Activated CD8-positive, alpha-beta memory T cell treated with anti-CD3 and anti-CD28 coated beads for 36 hours (primary cell): Measurements from ENCODE around the gene SPACA1. TPM values are rescaled to one million over a fixed set of nuclear protein-coding genes. Genes with fewer than 3 reads are reported as not detected.
"Not testable (repeated sequence)": the region's sequence is repeated elsewhere in the genome, so short reads cannot be mapped to it uniquely, and the experiment has no call there.

ENCODE experiments used
- CTCF ChIA-PET: fragments of 350-600 bp; sonication (Branson Sonifier 250); formaldehyde crosslinking; loops from one replicate; lab custom pipeline; 2021; ENCODE audit warnings: antibody characterized with exemption; lab: Charles Lee
- POLR2A ChIA-PET: fragments of 350-600 bp; sonication (Branson Sonifier 250); formaldehyde crosslinking; loops from one replicate; lab custom pipeline; 2021; ENCODE audit warnings: antibody characterized with exemption; lab: Charles Lee
- total RNA-seq, 2 experiments: library from RNA; stranded (reverse); gene quantifications; one replicate each; pipeline ENCODE4 v1.2.3, GENCODE V29; 2021

The SPACA1 gene
- not detected for total RNA-seq

- ChIA-PET CTCF (no interaction called here), POLR2A (no interaction called here)
Observed at GRCh38 chr6:88047510-88048150, at the start of gene SPACA1. Gene SPACA1 (plus strand): TSS chr6:88047841. CDS start chr6:88047906, 65 bp downstream.

GRCh38 chr6:88000713-88001112 is 46.9 kb upstream of the SPACA1 start:
- CTCF ChIA-PET: no interaction called here

GRCh38 chr6:88001279-88001678 is 46.4 kb upstream of the SPACA1 start:
- POLR2A ChIA-PET: not testable (repeated sequence)
- CTCF ChIA-PET: interaction anchor here (0.7 kb wide), 1 partner anchor 16 kb away, joined by 3 read pairs; no protein-coding TSS in a partner anchor

More at GRCh38 chr6:88000713-88001112, 46.9 kb upstream of the SPACA1 start:
- POLR2A ChIA-PET: no interaction called here

- POLR2A ChIA-PET: no interaction called here
- CTCF ChIA-PET: no interaction called here
Observed at GRCh38 chr6:88004707-88005106, 42.9 kb upstream of the SPACA1 start.

- ChIA-PET POLR2A (no interaction called here), CTCF (no interaction called here)
Observed at GRCh38 chr6:88006557-88006956, 41.1 kb upstream of the SPACA1 start.

GRCh38 chr6:88008411-88008810 is 39.2 kb upstream of the SPACA1 start:
- ChIA-PET CTCF (no interaction called here), POLR2A (no interaction called here)

- POLR2A ChIA-PET: no interaction called here
- CTCF ChIA-PET: no interaction called here
Observed at GRCh38 chr6:88008831-88009231, 38.8 kb upstream of the SPACA1 start.

- POLR2A ChIA-PET: no interaction called here
- CTCF ChIA-PET: no interaction called here
Observed at GRCh38 chr6:88013015-88013414, 34.6 kb upstream of the SPACA1 start.

- ChIA-PET POLR2A (no interaction called here), CTCF (no interaction called here)
Observed at GRCh38 chr6:88013554-88013953, 34.1 kb upstream of the SPACA1 start.

- CTCF ChIA-PET: no interaction called here
- POLR2A ChIA-PET: no interaction called here
Observed at GRCh38 chr6:88020439-88020838, 27.2 kb upstream of the SPACA1 start.

GRCh38 chr6:88024696-88025095 is 22.9 kb upstream of the SPACA1 start:
- ChIA-PET CTCF (no interaction called here), POLR2A (no interaction called here)

- POLR2A ChIA-PET: no interaction called here
- CTCF ChIA-PET: interaction anchor here (0.6 kb wide), 1 partner anchor 306 kb away, joined by 3 read pairs; no protein-coding TSS in a partner anchor
Observed at GRCh38 chr6:88031550-88031949, 16.1 kb upstream of the SPACA1 start.

- ChIA-PET CTCF (no interaction called here), POLR2A (no interaction called here)
Observed at GRCh38 chr6:88044530-88044929, 3.1 kb upstream of the SPACA1 start.

GRCh38 chr6:88045521-88046136 is 2.0 kb upstream of the SPACA1 start:
- CTCF ChIA-PET: no interaction called here
- POLR2A ChIA-PET: no interaction called here

GRCh38 chr6:88048578-88048977 is 937 bp downstream of the SPACA1 start:
- ChIA-PET POLR2A (no interaction called here), CTCF (no interaction called here)

- ChIA-PET CTCF (no interaction called here), POLR2A (no interaction called here)
Observed at GRCh38 chr6:88050140-88050818, 2.6 kb downstream of the SPACA1 start.

GRCh38 chr6:88059191-88059590 is 11.6 kb downstream of the SPACA1 start:
- CTCF ChIA-PET: no interaction called here
- POLR2A ChIA-PET: no interaction called here

GRCh38 chr6:88062376-88062775 is 14.7 kb downstream of the SPACA1 start:
- POLR2A ChIA-PET: no interaction called here
- CTCF ChIA-PET: no interaction called here

GRCh38 chr6:88072462-88072861 is 24.8 kb downstream of the SPACA1 start:
- POLR2A ChIA-PET: no interaction called here
- CTCF ChIA-PET: no interaction called here

GRCh38 chr6:88074791-88075190 is 27.1 kb downstream of the SPACA1 start:
- ChIA-PET CTCF (no interaction called here), POLR2A (no interaction called here)

GRCh38 chr6:88077305-88077704 is 29.7 kb downstream of the SPACA1 start:
- ChIA-PET CTCF (no interaction called here), POLR2A (no interaction called here)
